HG03565 (cell line): ENCODE measurements around the gene PIK3R1.
"Not testable (repeated sequence)": the region's sequence is repeated elsewhere in the genome, so short reads cannot be mapped to it uniquely, and the experiment has no call there.

ENCODE experiments used
- ATAC-seq: cut with Tn5 transposase; IDR thresholded peaks from one replicate; pipeline ENCODE4 v1.9.1; 2021; ENCODE audit warnings: mild to moderate bottlenecking, moderate library complexity; ENCODE audit not compliant: unreplicated experiment

Gene PIK3R1

DNA sequence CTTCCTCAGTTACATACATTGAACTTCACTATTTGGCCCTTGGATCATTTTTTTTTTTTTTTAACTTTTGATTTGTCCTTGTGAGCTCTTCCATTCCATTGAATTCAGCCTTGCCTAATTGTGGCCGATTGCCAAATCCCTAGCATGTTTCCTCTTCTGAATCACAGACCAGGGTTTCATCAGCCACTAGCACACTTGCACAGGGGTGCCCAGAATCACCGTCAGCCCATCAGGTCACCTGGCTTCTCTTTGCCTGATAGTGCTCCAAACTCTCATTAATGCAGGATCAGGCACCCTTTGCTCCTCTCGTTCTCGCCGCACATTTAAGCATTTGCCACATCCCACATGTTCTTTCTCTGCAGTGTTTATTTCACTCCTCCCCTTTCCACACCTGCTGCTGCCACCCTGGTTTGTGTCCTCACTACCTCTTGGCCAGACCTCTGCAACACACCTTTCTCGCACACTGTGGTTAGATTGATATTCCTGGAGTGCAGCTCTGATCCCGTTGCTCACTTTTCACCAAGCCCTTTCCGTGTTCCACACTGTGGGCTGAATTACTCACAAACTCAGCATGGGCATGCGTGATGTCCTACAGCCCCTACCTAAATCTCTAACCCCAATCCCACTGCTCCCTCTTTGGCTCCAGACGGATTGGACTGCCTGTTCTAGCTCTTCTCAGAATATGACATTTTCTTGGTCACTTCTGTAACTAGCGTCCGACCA, 9.8 kb downstream of the PIK3R1 start:
- no peak for ATAC-seq

DNA sequence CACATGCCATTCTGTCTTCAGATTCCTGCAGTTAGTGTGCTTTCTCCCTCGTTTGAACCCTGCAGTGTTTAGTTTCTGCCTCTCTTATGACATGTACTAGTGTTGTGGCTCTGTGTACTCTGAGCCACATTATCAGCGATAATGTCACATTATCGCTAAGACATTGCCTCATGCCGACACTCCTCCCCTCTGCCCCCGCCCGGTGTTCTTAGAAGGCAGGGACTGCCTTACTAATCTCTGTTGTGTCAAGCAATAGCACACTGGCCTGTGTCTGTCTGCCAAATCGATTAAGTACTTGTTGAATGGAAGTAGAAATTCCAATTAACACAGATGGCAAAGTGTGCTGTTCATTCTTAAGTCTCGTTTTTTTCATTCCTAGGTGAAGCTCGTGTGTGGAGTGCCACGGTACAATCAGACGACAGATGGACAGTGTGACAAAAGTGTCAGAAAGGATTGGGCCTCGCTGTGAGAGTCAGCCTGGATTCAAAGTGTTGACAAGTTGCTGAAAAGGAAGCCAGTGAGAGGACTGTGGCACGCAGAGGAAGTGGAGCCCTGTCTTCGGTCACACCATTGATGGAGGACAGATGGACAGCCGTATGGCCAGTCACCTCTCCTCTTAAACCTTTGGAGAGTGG, 10.5 kb downstream of the PIK3R1 start:
- no peak for ATAC-seq

DNA sequence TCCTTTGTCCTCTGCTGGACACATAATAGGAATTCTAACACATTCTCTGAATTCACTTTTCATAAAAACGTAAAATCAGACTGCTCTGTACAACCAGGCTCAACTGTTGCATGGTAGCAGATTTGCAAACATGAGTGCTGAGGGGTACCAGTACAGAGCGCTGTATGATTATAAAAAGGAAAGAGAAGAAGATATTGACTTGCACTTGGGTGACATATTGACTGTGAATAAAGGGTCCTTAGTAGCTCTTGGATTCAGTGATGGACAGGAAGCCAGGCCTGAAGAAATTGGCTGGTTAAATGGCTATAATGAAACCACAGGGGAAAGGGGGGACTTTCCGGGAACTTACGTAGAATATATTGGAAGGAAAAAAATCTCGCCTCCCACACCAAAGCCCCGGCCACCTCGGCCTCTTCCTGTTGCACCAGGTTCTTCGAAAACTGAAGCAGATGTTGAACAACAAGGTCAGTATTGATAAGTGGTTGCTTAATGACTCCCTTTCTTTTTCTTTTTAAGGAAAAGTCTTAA, 11.1 kb downstream of the PIK3R1 start:
- ATAC-seq = no peak

DNA sequence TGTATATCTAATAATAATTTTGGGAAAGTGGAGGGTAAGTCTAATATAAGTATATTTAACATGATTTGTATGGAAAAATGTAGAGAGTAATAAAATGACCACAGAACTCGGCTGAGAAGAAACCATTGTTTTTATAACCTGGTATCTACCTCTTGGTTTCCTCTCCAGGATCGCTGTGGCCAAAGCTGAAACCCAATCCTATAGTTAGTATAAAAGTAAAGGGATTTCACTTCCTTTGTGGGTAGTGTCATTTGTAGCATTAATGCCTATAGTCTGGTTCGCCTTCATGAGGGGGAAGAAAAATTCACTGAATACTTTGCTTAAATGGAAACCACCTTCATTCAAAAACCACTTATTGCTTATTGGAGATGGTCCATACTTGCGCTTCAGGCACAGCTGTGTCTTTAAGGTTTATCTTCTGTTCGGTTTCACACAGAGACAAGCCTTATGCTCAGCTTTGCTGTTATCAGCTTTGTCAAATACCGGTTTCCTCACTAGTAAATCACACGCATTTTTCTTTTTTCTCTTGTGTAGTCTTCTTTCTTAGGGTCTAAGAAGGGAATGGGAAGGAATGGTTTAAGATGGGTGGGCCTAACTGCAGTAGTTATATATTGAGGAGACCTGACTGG, 12.1 kb downstream of the PIK3R1 start:
- no peak for ATAC-seq

DNA sequence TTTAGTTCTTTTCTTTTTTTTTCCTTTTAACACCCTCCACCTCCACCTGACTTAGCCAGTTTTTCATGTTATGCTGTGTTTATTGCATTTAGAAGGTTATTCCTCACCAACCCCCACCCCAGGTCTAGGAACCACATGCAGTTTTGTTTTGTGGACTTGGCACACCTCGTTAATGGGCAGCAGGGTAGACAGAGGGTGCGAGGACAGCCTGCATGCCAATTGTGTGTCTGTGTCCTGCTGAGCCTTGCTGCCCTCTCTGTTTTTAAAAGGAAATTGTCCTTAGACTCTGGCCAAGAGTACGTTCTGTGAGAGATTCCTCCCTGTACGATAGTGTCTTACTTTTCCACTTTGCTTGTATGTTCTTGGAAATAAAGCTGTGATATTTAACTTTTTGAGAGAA, 13.9 kb downstream of the PIK3R1 start:
- no peak for ATAC-seq

DNA sequence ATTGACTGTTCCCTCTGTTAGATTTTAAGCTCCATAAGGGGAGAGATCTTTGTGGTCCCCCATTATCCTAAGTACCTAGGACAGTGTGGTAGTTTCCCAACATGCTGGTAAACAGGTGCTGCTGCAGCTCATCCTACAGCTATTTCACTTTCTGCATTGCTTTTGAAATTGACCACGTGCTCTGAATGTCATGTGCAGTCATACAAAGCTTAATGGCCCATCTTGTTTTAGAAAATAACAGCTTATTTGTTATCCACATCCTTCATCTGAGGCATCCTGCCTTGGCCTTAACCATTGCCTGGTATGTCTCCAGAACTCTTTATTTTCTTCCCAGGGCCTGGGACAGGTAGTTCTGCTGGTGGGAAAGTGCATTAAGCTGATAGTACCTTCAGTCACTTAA, 14.7 kb downstream of the PIK3R1 start:
- ATAC-seq = no peak

DNA sequence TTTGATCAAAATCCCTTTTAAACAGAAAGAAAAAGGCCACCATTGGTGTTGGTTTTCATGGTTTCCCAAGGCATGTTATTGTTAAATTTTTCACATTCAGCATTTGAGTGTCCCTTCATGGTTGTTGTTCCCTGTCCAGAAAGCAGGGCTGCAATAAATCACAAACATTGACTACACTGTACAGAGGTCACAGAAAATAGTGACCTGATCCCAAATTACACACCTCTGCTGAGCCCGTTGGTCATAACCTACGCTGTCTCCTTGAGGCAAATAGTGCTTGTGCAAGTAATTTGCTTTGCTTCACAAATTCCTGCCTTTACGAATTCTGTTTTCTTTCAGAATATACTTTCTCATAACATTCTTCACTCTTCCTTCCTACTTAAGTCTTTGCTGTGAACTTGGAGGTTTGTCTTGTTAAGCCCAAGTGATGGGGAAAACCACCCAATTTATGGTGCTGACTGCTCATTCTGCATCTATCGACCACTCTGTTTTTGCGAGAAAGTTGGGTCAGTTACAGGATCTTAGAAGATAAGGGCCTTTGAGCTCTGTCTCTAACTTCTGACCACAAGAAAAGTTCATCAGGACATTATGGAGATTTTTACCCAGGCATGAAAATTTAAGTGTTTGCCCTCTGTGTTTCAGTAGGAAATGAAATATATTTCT, 16.0 kb downstream of the PIK3R1 start:
- ATAC-seq = no peak

DNA sequence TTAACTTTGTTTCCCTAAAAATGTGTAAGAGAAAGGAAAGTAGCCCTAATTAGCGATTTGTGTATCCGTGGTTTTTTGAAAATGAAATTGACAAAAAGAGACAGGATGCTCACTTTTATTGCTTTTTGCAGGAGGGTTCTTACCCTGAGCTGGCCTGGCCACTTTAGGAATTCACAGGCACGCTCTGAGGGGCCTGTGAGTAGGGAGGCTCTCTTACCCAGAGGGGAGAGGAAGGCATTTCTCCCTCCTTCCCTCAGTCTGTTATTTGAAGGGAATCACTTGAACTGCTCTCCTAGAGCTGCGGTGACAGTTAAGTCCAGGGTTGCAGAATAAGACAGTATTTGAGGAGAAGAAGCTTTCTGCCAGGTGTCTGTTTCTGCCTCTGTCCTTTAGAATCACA, 16.7 kb downstream of the PIK3R1 start:
- no peak for ATAC-seq

DNA sequence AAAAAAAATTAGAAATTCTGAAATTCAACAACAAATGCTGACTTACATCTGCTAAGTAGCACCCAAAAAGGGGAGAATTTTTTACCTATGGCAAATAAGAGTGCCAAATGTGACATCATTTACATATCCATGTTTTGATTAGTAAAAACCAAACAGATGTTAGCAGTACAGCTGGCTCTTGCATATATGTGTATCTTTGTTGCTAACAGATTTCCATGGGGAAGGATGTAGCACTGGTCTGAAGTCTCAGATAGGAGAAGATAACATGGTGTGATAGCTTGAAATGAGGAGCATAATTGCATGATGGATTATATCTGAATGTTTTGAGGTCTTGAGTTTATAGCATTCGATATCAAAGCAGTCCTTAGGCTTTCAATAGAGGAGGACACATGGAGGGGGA, 17.5 kb downstream of the PIK3R1 start:
- no peak for ATAC-seq

DNA sequence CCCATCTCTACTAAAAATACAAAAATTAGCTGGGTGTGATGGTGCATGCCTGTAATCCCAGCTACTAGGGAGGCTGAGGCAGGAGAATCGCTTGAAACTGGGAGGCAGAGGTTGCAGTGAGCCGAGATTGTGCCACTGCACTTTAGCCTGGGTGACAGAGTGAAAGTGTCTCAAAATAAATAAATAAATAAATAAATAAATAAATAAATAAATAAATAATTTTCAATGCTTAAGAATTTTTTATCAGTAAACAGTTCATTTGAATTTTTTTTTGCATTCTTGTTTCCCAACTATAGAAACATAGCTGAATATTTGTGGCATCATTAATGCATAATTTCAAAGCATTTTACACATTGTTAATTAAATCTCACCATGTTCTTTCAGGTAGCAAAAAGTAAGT, 19.7 kb downstream of the PIK3R1 start:
- ATAC-seq = not testable (repeated sequence)

DNA sequence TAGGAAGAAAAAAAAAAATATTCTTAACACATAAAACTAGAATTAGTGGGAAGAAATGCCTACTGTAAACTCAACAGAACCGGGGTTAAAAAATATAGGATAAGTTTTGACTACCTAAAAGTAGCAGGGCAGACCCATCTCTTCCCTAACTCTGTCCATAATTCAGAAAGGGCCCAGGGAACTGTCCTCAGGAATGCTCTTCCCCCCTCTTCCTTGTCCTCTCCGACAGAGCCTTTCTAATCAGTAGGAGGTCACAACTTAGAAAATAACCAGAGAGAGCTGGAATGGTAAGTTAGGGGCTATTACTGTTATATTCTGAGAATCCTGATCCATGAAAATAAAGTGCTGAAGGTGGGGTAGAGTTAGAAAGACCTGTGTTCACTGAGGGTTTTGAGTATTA, 22.2 kb downstream of the PIK3R1 start:
- ATAC-seq = no peak

DNA sequence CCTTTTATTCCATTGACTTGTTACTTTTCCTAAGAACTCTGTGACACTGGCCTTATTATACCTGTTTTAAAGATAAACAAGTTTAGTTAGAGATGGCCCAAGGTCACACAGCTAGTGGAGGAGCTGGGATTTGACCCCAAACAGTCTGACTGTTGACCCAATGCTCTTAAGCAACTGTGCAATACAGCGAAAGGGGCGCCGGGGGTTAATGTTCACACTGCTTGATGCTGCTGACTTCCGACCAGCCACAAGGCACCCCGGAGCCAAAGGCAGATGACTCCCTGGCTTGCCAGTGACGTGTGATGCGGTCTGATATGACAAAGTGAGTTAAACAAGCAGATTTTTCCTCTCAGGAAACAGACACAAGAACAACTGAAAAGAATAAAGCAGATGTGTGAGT, 23.9 kb downstream of the PIK3R1 start:
- ATAC-seq = peak; percentile 84

DNA sequence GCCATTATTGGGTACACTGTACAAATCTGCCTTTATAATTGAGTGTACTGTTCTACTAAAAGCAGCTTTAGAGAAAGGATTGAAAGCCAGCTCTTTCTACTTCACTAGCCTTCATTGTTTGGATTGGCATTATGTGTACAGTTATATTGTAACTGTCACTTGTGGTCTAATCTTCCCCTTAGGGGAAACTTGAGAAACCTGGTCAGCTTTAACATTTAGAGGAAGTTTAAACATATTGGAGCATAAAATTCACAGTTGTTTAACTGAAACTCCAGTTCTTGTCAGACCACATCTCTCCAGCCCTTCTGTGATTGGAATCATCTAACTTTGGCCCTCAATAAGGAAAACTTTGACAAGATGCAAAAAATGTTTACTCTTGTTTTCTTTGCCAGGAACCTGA, 24.6 kb downstream of the PIK3R1 start:
- ATAC-seq = peak; percentile 60

DNA sequence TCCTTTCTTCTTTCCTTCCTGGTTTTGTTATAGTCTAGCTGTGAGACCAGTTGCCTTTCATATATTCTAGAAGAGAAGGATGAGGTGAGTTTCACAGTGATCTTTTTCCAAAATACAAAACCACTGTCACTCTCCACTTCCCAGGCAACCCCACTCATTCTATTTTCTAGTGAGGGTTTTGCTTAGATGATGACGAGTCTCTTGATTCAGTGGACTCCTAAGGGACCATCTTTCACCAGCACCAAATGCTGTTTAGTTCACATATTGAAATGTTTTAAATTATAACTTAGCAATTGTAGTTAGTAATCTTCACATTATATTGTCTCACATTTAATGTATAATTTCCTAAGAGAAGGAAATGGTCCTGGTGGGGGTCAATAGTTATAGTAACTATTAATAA, 25.2 kb downstream of the PIK3R1 start:
- no peak for ATAC-seq

DNA sequence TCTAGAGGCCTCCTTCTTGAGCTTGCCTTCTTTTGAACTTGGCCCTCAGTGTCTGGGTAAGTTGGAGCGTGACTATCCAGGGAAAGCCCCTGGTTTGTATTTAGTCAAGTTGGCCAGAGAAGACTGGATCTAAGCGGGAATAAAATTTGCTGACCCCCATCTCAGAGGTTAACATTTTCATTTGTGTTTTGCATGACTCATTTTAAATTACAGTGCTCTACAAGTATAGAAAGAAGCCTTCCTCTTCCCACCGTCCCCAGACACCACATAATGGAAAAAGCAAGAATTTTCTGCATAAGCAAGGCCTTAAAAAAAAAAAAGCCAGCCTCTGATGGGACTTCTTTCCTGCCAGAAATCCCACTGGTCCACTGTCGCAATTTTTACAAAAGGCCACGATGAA, 27.2 kb downstream of the PIK3R1 start:
- no peak for ATAC-seq

DNA sequence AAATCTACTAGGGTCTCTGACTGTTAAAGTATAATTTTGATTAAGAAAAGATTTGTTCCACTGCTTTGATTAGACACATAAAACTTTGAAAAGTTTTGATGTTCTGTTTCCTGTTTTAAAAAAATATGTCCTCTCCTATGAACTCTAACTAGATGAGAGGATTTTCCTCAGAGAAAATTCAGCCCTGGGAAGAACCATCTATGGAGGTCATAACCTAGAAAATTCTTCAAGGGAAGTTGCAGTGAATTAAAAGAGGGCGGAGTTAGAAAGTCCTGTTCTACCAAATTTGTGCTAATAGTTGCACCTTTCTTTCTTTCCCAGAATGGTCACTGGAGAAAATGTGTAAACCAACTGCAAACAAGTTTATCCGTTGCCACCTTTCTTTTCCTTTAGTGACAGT, 27.7 kb downstream of the PIK3R1 start:
- ATAC-seq = no peak

DNA sequence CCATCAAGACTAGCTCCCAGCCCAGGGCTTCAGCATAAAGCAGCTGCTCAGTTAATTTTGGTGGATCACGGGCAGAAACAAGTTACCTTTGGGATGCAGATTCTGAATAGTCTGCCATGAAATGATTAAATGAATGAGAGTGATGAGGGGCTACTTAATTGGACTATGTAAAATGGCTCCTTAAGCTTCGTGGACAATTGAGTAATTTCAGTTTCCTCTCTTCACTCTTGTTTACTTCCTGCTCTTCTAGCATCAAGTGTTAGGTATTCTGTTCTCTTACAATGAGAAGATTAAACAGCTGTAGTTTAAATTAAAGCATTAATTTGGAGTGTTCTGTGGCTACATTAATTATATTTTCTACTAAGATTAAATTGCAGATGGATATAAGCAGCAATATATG, 28.1 kb downstream of the PIK3R1 start:
- ATAC-seq = no peak

DNA sequence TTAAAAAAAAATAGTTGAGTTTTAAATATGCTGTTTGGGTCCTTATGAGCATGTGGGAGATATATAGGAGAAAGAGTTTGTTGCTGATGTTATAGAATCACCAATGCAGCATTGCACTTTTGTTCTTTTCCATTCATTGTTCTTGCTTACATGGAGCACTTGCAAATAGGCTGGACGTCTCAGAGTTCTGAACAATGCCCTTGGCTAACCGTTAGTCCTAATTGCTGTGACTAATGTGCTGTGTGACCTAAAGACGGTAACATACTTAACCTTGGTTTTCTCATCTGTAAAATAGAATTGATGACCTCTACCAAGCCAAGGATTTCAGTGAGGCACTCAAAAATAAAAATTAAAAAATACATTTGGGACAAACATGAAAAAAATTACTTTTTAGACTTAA, 29.8 kb downstream of the PIK3R1 start:
- ATAC-seq = no peak

DNA sequence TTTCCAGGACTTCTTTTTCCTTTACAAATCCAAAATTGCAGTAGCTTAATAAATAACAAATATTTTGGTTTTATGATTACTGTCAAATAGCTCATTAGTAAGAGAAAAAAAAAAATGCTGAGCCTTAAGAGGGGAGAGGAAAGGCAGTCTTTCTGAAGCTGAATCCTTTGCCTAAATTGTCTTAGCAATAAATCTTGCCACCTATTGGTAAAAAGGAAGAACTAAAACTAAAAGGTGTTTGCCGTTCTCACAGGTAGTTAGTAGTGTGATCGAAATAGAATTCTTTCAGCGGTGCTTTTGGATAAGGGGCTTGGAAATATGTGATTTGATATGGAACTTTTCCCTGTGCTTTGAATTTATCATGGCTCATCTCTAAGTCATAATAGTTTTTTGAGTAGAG, 31.2 kb downstream of the PIK3R1 start:
- ATAC-seq = no peak

DNA sequence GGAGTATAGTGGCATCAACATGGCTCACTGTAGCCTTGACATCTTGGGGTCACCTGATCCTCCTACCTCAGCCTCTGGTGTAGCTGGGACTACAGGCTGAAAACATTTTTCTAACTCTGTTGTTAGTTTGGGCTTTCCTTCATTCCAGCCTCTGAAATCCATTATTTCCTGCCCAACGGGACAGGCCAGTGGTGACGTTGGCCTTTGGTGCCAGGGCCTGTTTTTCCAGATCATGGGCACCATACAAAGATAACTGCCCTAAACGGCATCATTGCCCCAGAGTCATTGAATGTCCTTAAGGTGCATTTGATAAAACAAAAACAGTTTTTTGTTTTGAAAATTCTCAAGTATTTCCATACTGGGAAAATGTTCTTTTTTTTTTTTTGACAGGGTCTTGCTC, 32.1 kb downstream of the PIK3R1 start:
- no peak for ATAC-seq

DNA sequence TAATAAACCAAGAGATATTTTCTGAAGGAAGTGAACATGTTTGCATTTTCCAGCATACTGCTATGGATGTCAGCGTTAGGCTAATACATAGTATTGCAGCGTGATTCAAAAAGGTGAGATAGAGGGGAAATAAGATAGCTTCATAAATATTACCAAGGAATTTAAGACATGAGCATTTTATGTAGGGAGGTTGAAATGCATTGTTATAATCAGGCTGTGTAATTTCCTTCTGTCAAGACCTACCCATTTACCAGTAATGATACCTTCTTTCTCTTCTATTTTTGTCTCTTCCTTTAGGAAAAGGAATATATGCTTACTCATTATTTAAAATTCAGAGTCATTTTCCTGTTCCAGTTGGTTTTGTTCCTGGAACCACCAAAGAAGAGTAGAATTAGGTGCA, 33.3 kb downstream of the PIK3R1 start:
- no peak for ATAC-seq

DNA sequence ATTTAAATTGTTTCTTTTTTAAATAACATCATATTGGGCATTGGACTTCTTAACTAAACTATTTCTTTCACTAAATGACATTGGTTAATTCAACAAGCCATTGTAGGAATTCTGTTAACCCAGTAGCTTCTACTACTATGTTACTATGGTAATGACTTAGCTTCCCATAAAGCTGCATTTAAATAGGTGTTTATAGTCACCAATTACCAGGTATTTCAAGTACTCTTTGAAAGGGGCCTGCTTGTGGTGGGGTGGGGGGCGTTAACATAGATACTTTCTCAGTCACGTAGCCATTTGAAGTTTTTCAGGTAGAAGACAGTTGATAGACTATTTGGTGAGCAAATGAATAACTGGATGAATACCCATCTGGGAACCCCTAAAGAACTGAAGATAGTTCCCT, 34.0 kb downstream of the PIK3R1 start:
- no peak for ATAC-seq
